B cell (primary cell): ENCODE data around the gene GRIP1. TPM values are rescaled to one million over a fixed set of nuclear protein-coding genes. Genes with fewer than 3 reads are reported as not detected.

Experiments
- ATAC-seq: fragments of 200-7000 bp; cut with Tn5 transposase; one replicate; pipeline ENCODE4 v1.10.0; 2021; ENCODE audit warnings: low read depth, mild to moderate bottlenecking, moderate number of reproducible peaks, moderate library complexity
- CTCF ChIA-PET: fragments of 350-600 bp; sonication (Branson Sonifier 250); formaldehyde crosslinking; loops from one replicate; lab custom pipeline; 2021; ENCODE audit warnings: antibody characterized with exemption, inconsistent platforms; lab: Charles Lee
- POLR2A ChIA-PET: fragments of 350-600 bp; sonication (Branson Sonifier 250); formaldehyde crosslinking; loops from one replicate; lab custom pipeline; 2021; ENCODE audit warnings: antibody characterized with exemption; lab: Charles Lee
- DNase-seq: peaks from one replicate; pipeline ENCODE4 v3.0.0; 2013
- H2AFZ ChIP-seq: 2 replicates; pipeline ENCODE4 v1.6.1; 2012; ENCODE audit warnings: mild to moderate bottlenecking, low read depth, low read length; ENCODE audit not compliant: insufficient read depth, poor library complexity, severe bottlenecking
- H3K27ac ChIP-seq, 2 donors: 1 replicate in 1 of 2; 2 replicates in 1 of 2; pipeline ENCODE4 v1.5.1; 2012 to 2013; ENCODE audit warnings: low read length in 2 of 2, mild to moderate bottlenecking in 2 of 2, moderate library complexity in 1 of 2
- H3K27me3 ChIP-seq, 4 experiments: fragments of 200-600 bp in 1 of 4; sonication (generic) in 1 of 4; replicated peaks in 1 of 4; 1 replicate in 2 of 4; 2 replicates in 2 of 4; pipeline versions ENCODE4 v1.6.1 to v1.7.0; 2013 to 2016; ENCODE audit warnings: low read length in 3 of 4, mild to moderate bottlenecking in 2 of 4, mixed read lengths in 1 of 4, moderate library complexity in 1 of 4; ENCODE audit not compliant: insufficient read depth in 4 of 4, control insufficient read depth in 3 of 4; ENCODE audit errors: control extremely low read depth in 1 of 4
- H3K36me3 ChIP-seq, 2 experiments: replicated peaks in 1 of 2; 1 replicate in 1 of 2; 2 replicates in 1 of 2; pipeline versions ENCODE4 v1.6.1 to v1.7.1; 2013; ENCODE audit warnings: low read length in 1 of 2; ENCODE audit not compliant: insufficient read depth in 2 of 2, control insufficient read depth in 1 of 2; ENCODE audit errors: control extremely low read depth in 1 of 2, extremely low read depth in 1 of 2
- H3K4me1 ChIP-seq, 2 donors: fragments of 200-600 bp in 1 of 2; sonication (generic) in 1 of 2; 1 replicate in 1 of 2; 2 replicates in 1 of 2; pipeline versions ENCODE4 v1.5.1 to v1.6.1; 2013 to 2017; ENCODE audit warnings: low read length in 2 of 2; ENCODE audit not compliant: control insufficient read depth in 2 of 2, insufficient read depth in 2 of 2
- H3K4me2 ChIP-seq: replicated peaks from 2 replicates; pipeline ENCODE3; 2012; ENCODE audit warnings: mild to moderate bottlenecking, low read depth, low read length; ENCODE audit not compliant: poor library complexity, severe bottlenecking
- H3K4me3 ChIP-seq, 5 experiments: fragments of 200-600 bp in 1 of 5; sonication (generic) in 1 of 5; 1 replicate in 3 of 5; 2 replicates in 2 of 5; pipeline versions ENCODE4 v1.5.1 to v1.7.0; 2011 to 2016; ENCODE audit warnings: low read length in 4 of 5, mild to moderate bottlenecking in 4 of 5, low read depth in 2 of 5, control low read depth in 1 of 5, moderate library complexity in 1 of 5; ENCODE audit not compliant: insufficient read depth in 1 of 5; ENCODE audit errors: control extremely low read depth in 1 of 5, extremely low read depth in 1 of 5
- H3K79me2 ChIP-seq: fragments of 200-600 bp; sonication (generic); one replicate; pipeline ENCODE4 v1.6.0; 2016; ENCODE audit warnings: low read length; ENCODE audit not compliant: control insufficient read depth, insufficient read depth
- H3K9ac ChIP-seq: fragments of 200-600 bp; sonication (generic); 2 replicates; pipeline ENCODE4 v1.6.1; 2017; ENCODE audit warnings: mild to moderate bottlenecking, low read length, moderate library complexity
- H3K9me3 ChIP-seq, 3 donors: one replicate each; pipeline versions ENCODE4 v1.6.1 to v1.7.1; 2013; ENCODE audit warnings: low read length in 2 of 3; ENCODE audit not compliant: control insufficient read depth in 2 of 3, insufficient read depth in 1 of 3; ENCODE audit errors: control extremely low read depth in 1 of 3
- H4K20me1 ChIP-seq: 2 replicates; pipeline ENCODE4 v1.6.0; 2012; ENCODE audit warnings: mild to moderate bottlenecking, low read length; ENCODE audit not compliant: insufficient read depth, control insufficient read depth, poor library complexity, severe bottlenecking
- H3K27ac Mint-ChIP-seq: one replicate; pipeline ENCODE4 v1.8.0; 2021; ENCODE audit warnings: mixed read lengths
- H3K27me3 Mint-ChIP-seq: one replicate; pipeline ENCODE4 v1.8.0; 2021; ENCODE audit warnings: mixed read lengths
- H3K4me1 Mint-ChIP-seq: one replicate; pipeline ENCODE4 v1.8.0; 2021; ENCODE audit warnings: mixed read lengths
- H3K4me3 Mint-ChIP-seq: one replicate; pipeline ENCODE4 v1.8.0; 2021; ENCODE audit warnings: mixed read lengths
- H3K9me3 Mint-ChIP-seq: one replicate; pipeline ENCODE4 v1.8.0; 2022; ENCODE audit warnings: mixed read lengths; ENCODE audit not compliant: insufficient read depth
- EZH2 ChIP-seq: IDR thresholded peaks from 2 replicates; pipeline ENCODE4 v1.6.1; 2012; ENCODE audit warnings: borderline replicate concordance, low read depth, mild to moderate bottlenecking, moderate library complexity, low read length; ENCODE audit not compliant: insufficient read depth, poor library complexity, severe bottlenecking
- WGBS: methylation state at CpG from one replicate; pipeline ENCODE4 v1.1.5; 2013; ENCODE audit warnings: missing lambda C conversion rate; ENCODE audit not compliant: insufficient coverage; 5-methylcytosine and 5-hydroxymethylcytosine counted together
- intact Hi-C: fragments of 100-400 bp; cut with micrococcal nuclease; formaldehyde crosslinking; loops from one replicate; pipeline ENCODE4 v1.10.0; 2022
- polyA plus RNA-seq: library from polyadenylated mRNA; depleted of rRNA; stranded (reverse); fragments of >200 nt; gene quantifications from 2 replicates; pipeline ENCODE4 v1.2.3, GENCODE V29; 2012
- total RNA-seq, 2 donors: library from RNA; stranded (reverse); fragments of 120-200 nt in 1 of 2; gene quantifications; 1 replicate in 1 of 2; 2 replicates in 1 of 2; pipeline versions ENCODE4 v1.2.3 to v1.2.4, GENCODE V29; 2013 to 2022
- TF ChIP-seq, protein P1 (sequence below): fragments of 200-600 bp; IDR thresholded peaks from one replicate; pipeline ENCODE4 v1.8.0; 2022; ENCODE audit warnings: antibody characterized with exemption, mild to moderate bottlenecking

GRIP1 gene
- total and polyA plus RNA-seq, 2 donors (not counting 1 experiment from before 2014, with no cell fraction given), result 0.22 TPM; not detected in 1

DNA sequence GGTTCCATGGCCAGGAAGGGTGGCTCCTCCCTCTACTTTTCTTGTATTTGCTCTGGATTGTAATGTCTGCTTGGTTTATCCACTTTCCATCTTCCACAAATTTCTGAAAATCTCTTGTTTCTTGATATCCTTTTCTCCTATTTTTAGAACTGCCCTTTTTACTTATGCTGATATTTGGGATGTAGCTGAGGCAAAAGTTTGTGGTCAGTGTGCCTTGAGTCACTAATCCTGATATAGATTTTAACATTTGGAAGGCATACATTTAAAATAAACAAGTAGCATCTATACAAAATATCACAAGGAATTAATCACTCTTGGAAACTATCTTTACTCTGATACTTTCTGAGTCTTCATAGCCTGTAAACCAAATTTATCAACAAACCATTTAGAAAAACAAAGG is 11.0 kb downstream of the GRIP1 start:
- Mint-ChIP-seq H3K4me1 (peaks cover 16% of the 10 kb centered on the region), H3K27me3 (no peaks in the 10 kb centered on the region), H3K4me3 (no peak overlapping the region), H3K27ac (no peak overlapping the region), H3K9me3 (no peaks in the 10 kb centered on the region)
- no peak overlapping the region for H2AFZ ChIP-seq
- DNase-seq (no peak), ATAC-seq (no peak)
- no peak for TF ChIP-seq EZH2
- TF ChIP-seq, protein P1, sequence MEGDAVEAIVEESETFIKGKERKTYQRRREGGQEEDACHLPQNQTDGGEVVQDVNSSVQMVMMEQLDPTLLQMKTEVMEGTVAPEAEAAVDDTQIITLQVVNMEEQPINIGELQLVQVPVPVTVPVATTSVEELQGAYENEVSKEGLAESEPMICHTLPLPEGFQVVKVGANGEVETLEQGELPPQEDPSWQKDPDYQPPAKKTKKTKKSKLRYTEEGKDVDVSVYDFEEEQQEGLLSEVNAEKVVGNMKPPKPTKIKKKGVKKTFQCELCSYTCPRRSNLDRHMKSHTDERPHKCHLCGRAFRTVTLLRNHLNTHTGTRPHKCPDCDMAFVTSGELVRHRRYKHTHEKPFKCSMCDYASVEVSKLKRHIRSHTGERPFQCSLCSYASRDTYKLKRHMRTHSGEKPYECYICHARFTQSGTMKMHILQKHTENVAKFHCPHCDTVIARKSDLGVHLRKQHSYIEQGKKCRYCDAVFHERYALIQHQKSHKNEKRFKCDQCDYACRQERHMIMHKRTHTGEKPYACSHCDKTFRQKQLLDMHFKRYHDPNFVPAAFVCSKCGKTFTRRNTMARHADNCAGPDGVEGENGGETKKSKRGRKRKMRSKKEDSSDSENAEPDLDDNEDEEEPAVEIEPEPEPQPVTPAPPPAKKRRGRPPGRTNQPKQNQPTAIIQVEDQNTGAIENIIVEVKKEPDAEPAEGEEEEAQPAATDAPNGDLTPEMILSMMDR, result no peak
- no peak overlapping the region for H3K9ac ChIP-seq
- intact Hi-C loops, result no loop called here
- H3K27me3 ChIP-seq, result no peaks in the 10 kb centered on the region
- H3K9me3 ChIP-seq, result no peaks in the 10 kb centered on the region
- no peaks in the 10 kb centered on the region for H3K36me3 ChIP-seq
- ChIA-PET CTCF (no interaction called here), POLR2A (no interaction called here)
- H3K4me2 ChIP-seq, result no peak overlapping the region
- H3K79me2 ChIP-seq, result no peaks in the 10 kb centered on the region
- H4K20me1 ChIP-seq, result no peaks in the 10 kb centered on the region
- no peak overlapping the region for H3K4me3 ChIP-seq
- H3K4me1 ChIP-seq, result peaks cover 12 to 16% of the 10 kb centered on the region in 2 donors
- no peak overlapping the region for H3K27ac ChIP-seq

DNA sequence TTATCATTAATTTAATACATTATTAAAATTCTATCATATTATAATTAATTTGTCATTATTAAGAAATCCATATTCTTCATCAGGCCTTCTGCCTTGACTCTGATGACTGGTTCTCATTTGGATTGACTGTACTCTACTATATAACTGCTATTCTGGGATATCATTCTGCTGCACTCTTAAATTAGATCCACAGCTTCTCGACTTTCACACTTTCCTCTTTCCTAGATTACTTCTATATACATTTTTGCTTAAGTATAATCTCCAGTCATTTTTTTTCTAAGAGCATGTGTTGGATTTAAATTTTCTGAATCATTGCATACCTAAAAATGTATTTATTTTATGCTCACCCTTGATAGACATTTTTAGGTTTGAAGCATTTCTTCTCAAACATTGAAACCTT is 12.4 kb downstream of the GRIP1 start:
- no peak overlapping the region for H3K4me3 ChIP-seq
- Mint-ChIP-seq H3K4me1 (peaks cover 30% of the 10 kb centered on the region), H3K9me3 (no peaks in the 10 kb centered on the region), H3K4me3 (no peak overlapping the region), H3K27ac (no peak overlapping the region), H3K27me3 (no peaks in the 10 kb centered on the region)
- H3K9me3 ChIP-seq, result no peaks in the 10 kb centered on the region
- TF ChIP-seq, protein P1, result no peak
- TF ChIP-seq EZH2, result no peak
- H3K27ac ChIP-seq, result no peak overlapping the region
- no peak for ATAC-seq
- no peak overlapping the region for H3K9ac ChIP-seq
- peaks cover 25 to 30% of the 10 kb centered on the region in 2 donors for H3K4me1 ChIP-seq
- H2AFZ ChIP-seq, result no peak overlapping the region
- ChIA-PET CTCF (no interaction called here), POLR2A (no interaction called here)
- no peaks in the 10 kb centered on the region for H4K20me1 ChIP-seq
- no peak overlapping the region for H3K4me2 ChIP-seq
- no peaks in the 10 kb centered on the region for H3K36me3 ChIP-seq
- DNase-seq, result no peak
- H3K79me2 ChIP-seq, result no peaks in the 10 kb centered on the region
- no peaks in the 10 kb centered on the region for H3K27me3 ChIP-seq
- no CpG with 5 or more reads among the region's 1 CpG for WGBS
- intact Hi-C loops, result no loop called here
